Neuronal stem cell (in vitro differentiated cells): ENCODE measurements around the gene CASP7.

Experiments used
- DNase-seq: peaks from one replicate; pipeline ENCODE4 v3.0.0-alpha.2; 2013; ENCODE audit warnings: low spot score
- H2AFZ ChIP-seq: one replicate; pipeline ENCODE4 v1.6.1; 2013; ENCODE audit warnings: mild to moderate bottlenecking, low read length, inconsistent platforms
- H2AK5ac ChIP-seq: 2 replicates; pipeline ENCODE4 v1.6.1; 2013; ENCODE audit warnings: low read depth, mild to moderate bottlenecking, inconsistent platforms, low read length, moderate library complexity, mixed read lengths
- H2BK120ac ChIP-seq: 2 replicates; pipeline ENCODE4 v1.6.1; 2013; ENCODE audit warnings: low read depth, mild to moderate bottlenecking, inconsistent platforms, low read length, moderate library complexity, mixed read lengths
- H2BK12ac ChIP-seq: one replicate; pipeline ENCODE4 v1.6.1; 2013; ENCODE audit warnings: low read length, inconsistent platforms
- H2BK15ac ChIP-seq: 2 replicates; pipeline ENCODE4 v1.6.1; 2013; ENCODE audit warnings: mild to moderate bottlenecking, low read length, inconsistent platforms, mixed read lengths
- H2BK5ac ChIP-seq: one replicate; pipeline ENCODE4 v1.6.1; 2013; ENCODE audit warnings: inconsistent platforms, mild to moderate bottlenecking, low read length, moderate library complexity
- H3K14ac ChIP-seq: one replicate; pipeline ENCODE4 v1.6.1; 2013; ENCODE audit warnings: low read length, inconsistent platforms
- H3K18ac ChIP-seq: 2 replicates; pipeline ENCODE4 v1.6.1; 2013; ENCODE audit warnings: low read length, inconsistent platforms
- H3K23ac ChIP-seq: 2 replicates; pipeline ENCODE4 v1.6.1; 2013; ENCODE audit warnings: low read depth, mild to moderate bottlenecking, mixed read lengths, low read length, inconsistent platforms; ENCODE audit not compliant: poor library complexity
- H3K27ac ChIP-seq: replicated peaks from 3 replicates; pipeline ENCODE4 v1.5.1; 2013; ENCODE audit warnings: low read length, inconsistent platforms
- H3K27me3 ChIP-seq, 3 experiments: 2 replicates each; pipeline ENCODE4 v1.6.1; 2013; ENCODE audit warnings: low read length in 3 of 3, mild to moderate bottlenecking in 2 of 3, inconsistent platforms in 1 of 3, low read depth in 1 of 3, mixed read lengths in 1 of 3, moderate library complexity in 1 of 3; ENCODE audit not compliant: control insufficient read depth in 3 of 3, insufficient read depth in 3 of 3
- H3K36me3 ChIP-seq, 2 donors: replicated peaks in 1 of 2; 2 replicates each; pipeline ENCODE4 v1.6.1; 2013; ENCODE audit warnings: low read length in 2 of 2; ENCODE audit not compliant: control insufficient read depth in 2 of 2, insufficient read depth in 2 of 2
- H3K4ac ChIP-seq: 2 replicates; pipeline ENCODE4 v1.6.1; 2013; ENCODE audit warnings: inconsistent platforms, mild to moderate bottlenecking, low read length, moderate library complexity
- H3K4me1 ChIP-seq, 2 donors: 1 replicate in 1 of 2; 2 replicates in 1 of 2; pipeline ENCODE4 v1.6.1; 2013; ENCODE audit warnings: low read length in 2 of 2, low read depth in 1 of 2; ENCODE audit not compliant: control insufficient read depth in 2 of 2, insufficient read depth in 1 of 2
- H3K4me2 ChIP-seq: one replicate; pipeline ENCODE4 v1.6.1; 2013; ENCODE audit warnings: mild to moderate bottlenecking, low read length, inconsistent platforms; ENCODE audit not compliant: insufficient read depth, poor library complexity, severe bottlenecking
- H3K4me3 ChIP-seq, 2 donors: 2 replicates each; pipeline ENCODE4 v1.5.1; 2013; ENCODE audit warnings: low read length in 2 of 2, mild to moderate bottlenecking in 2 of 2, inconsistent platforms in 1 of 2, moderate library complexity in 1 of 2
- H3K79me1 ChIP-seq: one replicate; pipeline ENCODE4 v1.6.1; 2013; ENCODE audit warnings: low read depth, mild to moderate bottlenecking, inconsistent platforms, low read length, moderate library complexity
- H3K9ac ChIP-seq: one replicate; pipeline ENCODE4 v1.6.1; 2013; ENCODE audit warnings: mild to moderate bottlenecking, low read depth, low read length, inconsistent platforms; ENCODE audit not compliant: poor library complexity
- H3K9me3 ChIP-seq, 2 donors: replicated peaks in 1 of 2; 2 replicates each; pipeline versions ENCODE3 to v1.6.1; 2013; ENCODE audit warnings: low read length in 2 of 2, mild to moderate bottlenecking in 2 of 2, inconsistent platforms in 1 of 2, low read depth in 1 of 2, mixed read lengths in 1 of 2, moderate library complexity in 1 of 2; ENCODE audit not compliant: control insufficient read depth in 2 of 2, insufficient read depth in 1 of 2
- H4K8ac ChIP-seq: one replicate; pipeline ENCODE4 v1.6.1; 2013; ENCODE audit warnings: low read depth, mild to moderate bottlenecking, inconsistent platforms, low read length, moderate library complexity
- H4K91ac ChIP-seq: one replicate; pipeline ENCODE4 v1.6.1; 2013; ENCODE audit warnings: low read length, low read depth, mild to moderate bottlenecking, inconsistent platforms; ENCODE audit not compliant: poor library complexity
- WGBS, 2 donors: extraction: QIAGEN DNeasy Blood & Tissue Kit; methylation state at CpG; one replicate each; pipeline ENCODE4 v1.1.7; 2013; ENCODE audit warnings: missing lambda C conversion rate in 2 of 2, mixed read lengths in 1 of 2; ENCODE audit not compliant: insufficient read length in 2 of 2, insufficient replicate concordance in 1 of 2; ENCODE audit errors: extremely low coverage in 2 of 2; 5-methylcytosine and 5-hydroxymethylcytosine counted together

CASP7 gene

DNA sequence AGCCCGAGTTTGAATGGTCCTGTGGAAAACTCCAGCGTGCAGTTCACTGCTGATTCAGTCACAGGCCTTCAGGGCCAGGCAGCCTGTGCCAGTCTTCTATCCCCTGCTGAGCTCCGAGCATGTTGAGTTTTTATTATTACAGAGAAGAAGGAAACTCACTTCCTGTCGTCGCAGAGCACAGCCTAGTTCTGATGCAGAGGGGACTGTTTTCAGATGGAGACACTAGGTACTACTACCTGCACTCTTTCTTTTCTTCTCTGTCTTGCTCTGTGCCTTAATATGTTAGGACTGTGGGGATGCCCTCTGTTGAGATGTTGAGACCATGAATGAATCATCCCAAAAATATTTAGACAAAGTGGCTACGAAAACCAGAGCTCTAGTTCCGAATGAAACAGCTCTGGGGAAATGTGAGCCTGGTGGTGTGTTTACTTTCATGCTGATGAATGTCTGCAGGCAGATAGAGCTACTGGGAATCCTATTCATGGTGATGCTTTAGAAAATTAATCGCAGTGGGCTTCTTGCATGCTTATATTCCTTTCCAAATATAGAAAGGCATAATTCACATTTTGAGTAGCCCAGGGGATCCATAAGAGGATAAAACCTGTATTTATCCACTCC lies 29.6 kb downstream of the CASP7 start:
- Histone ChIP-seq H3K36me3 (no peaks in the 10 kb centered on the region), H3K23ac (no peak overlapping the region), H3K79me1 (peaks cover 3% of the 10 kb centered on the region), H2BK15ac (no peak overlapping the region), H2BK12ac (no peak overlapping the region), H3K9me3 (peaks cover 0 to 2% of the 10 kb centered on the region in 2 donors), H3K27ac (no peak overlapping the region), H3K4me1 (peaks cover 22 to 24% of the 10 kb centered on the region in 2 donors), H4K91ac (no peak overlapping the region), H3K9ac (no peak overlapping the region), H2AK5ac (no peak overlapping the region), H4K8ac (no peak overlapping the region), H3K18ac (no peak overlapping the region), H2BK5ac (no peak overlapping the region), H3K4me2 (no peak overlapping the region), H3K4ac (no peak overlapping the region), H3K27me3 (no peaks in the 10 kb centered on the region), H3K4me3 (peak overlapping the region in 1 of 2 donors; percentile 13), H3K14ac (no peak overlapping the region), H2BK120ac (no peak overlapping the region), H2AFZ (peak overlapping the region; percentile 66)
- DNase-seq, result no peak
- no CpG with 5 or more reads among the region's 8 CpGs for WGBS, 2 donors

DNA sequence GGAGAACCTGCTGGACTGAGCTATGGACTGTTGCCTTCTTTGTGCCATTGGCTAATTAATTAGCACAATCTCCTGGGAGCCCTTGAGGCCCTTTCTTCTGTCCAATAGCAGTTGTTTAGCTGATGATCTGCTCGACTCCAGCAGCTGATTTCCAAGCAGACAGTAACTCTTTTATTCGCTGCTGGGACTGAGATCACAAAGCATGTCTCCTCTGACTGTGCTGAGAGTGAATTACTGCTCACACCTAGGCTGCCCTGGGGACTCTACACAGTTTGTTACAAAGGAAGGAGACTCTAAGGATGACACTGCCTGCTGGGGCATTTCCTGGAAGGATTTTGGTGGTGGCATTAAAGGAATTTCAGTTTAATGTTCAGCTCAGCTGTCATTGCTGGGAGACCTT lies 31.4 kb downstream of the CASP7 start:
- Histone ChIP-seq H2BK120ac (peak overlapping the region; percentile 77), H3K27ac (peak overlapping the region; percentile 74)
- no CpG with 5 or more reads among the region's 2 CpGs for WGBS, 2 donors

GRCh38 chr10:113712024-113712423 lies 32.3 kb downstream of the CASP7 start:
- H3K23ac ChIP-seq, result no peak overlapping the region
- no peak for DNase-seq
- peaks cover 0 to 2% of the 10 kb centered on the region in 2 donors for H3K9me3 ChIP-seq
- H3K27me3 ChIP-seq, result no peaks in the 10 kb centered on the region
- H2BK15ac ChIP-seq, result no peak overlapping the region
- no peak overlapping the region for H3K18ac ChIP-seq
- H4K8ac ChIP-seq, result no peak overlapping the region
- no CpG with 5 or more reads among the region's 3 CpGs for WGBS, 2 donors
- H2AK5ac ChIP-seq, result no peak overlapping the region
- peaks cover 0 to 2% of the 10 kb centered on the region in 2 donors for H3K36me3 ChIP-seq
- H4K91ac ChIP-seq, result no peak overlapping the region
- no peak overlapping the region for H2BK12ac ChIP-seq
- peaks cover 3% of the 10 kb centered on the region for H3K79me1 ChIP-seq
- no peak overlapping the region for H3K4me2 ChIP-seq
- no peak overlapping the region for H3K14ac ChIP-seq
- no peak overlapping the region for H2AFZ ChIP-seq
- H2BK5ac ChIP-seq, result no peak overlapping the region
- peaks cover 18 to 24% of the 10 kb centered on the region in 2 donors for H3K4me1 ChIP-seq
- H2BK120ac ChIP-seq, result peak overlapping the region; percentile 77
- no peak overlapping the region for H3K4ac ChIP-seq
- H3K9ac ChIP-seq, result no peak overlapping the region
- H3K27ac ChIP-seq, result no peak overlapping the region
- no peak overlapping the region for H3K4me3 ChIP-seq

More for the DNA sequence above, 31.4 kb downstream of the CASP7 start:
- Histone ChIP-seq H3K4ac (no peak overlapping the region), H3K9ac (no peak overlapping the region), H2BK12ac (no peak overlapping the region), H2AFZ (no peak overlapping the region), H3K23ac (no peak overlapping the region), H3K4me1 (peaks cover 18 to 24% of the 10 kb centered on the region in 2 donors), H3K36me3 (peaks cover 0 to 2% of the 10 kb centered on the region in 2 donors), H2BK5ac (no peak overlapping the region), H3K27me3 (no peaks in the 10 kb centered on the region), H3K4me3 (no peak overlapping the region), H3K9me3 (peaks cover 0 to 2% of the 10 kb centered on the region in 2 donors), H2AK5ac (peak overlapping the region; percentile 9), H4K8ac (no peak overlapping the region), H2BK15ac (no peak overlapping the region), H3K14ac (no peak overlapping the region), H4K91ac (no peak overlapping the region), H3K4me2 (no peak overlapping the region), H3K18ac (peak overlapping the region; percentile 36), H3K79me1 (peaks cover 3% of the 10 kb centered on the region)
- DNase-seq, result no peak

DNA sequence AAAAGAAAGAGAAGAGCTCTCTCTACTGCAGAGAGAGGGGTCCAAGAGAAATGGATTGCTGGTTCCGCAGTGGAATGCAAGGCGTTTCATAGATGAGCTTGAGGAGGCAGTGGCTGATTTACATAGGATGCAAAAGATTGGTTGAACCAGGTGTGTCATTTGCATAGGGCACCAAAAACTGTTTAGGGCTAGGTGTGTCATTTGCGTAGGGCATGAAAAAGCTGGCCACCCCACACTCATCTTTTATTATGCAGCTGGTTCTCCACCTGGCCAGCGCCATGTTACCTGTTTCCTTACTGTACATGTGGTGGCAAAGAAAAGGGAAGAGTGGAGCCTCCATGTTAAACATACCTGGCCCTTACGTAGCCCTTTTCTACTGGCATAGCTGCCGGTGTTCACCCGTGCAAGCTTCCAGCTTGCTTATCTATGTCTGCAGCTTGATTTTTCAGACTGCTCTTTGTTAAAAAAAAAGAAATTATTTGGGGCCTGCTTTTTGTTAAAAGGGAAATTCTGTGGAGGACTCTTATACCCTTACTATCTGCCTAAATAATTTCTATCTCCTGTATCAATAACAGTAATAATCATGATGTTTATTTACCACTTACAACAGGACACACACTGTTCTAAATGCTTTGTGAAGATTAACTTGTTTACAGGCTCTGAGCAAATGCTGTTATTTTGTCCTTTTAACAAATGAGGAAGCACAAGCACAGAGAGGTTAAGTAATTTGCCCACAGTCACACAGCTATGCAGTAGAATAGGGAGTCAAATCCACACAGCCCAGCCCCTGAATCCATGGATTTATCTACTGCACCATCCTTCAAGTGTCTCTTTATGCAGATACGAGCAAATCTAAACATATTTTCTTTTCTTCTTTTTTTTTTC lies 33.3 kb downstream of the CASP7 start:
- DNase-seq, result no peak
- WGBS, 2 donors, result no CpG with 5 or more reads among the region's 8 CpGs
- Histone ChIP-seq H3K79me1 (peaks cover 3% of the 10 kb centered on the region), H2BK15ac (no peak overlapping the region), H3K9me3 (peaks cover 2% of the 10 kb centered on the region in 2 donors), H3K4me1 (peaks cover 18 to 24% of the 10 kb centered on the region in 2 donors), H3K9ac (no peak overlapping the region), H3K27me3 (no peaks in the 10 kb centered on the region), H3K36me3 (peaks cover 0 to 2% of the 10 kb centered on the region in 2 donors), H3K23ac (no peak overlapping the region), H3K4ac (no peak overlapping the region), H3K27ac (no peak overlapping the region), H3K14ac (no peak overlapping the region), H3K4me2 (no peak overlapping the region), H4K8ac (no peak overlapping the region), H2BK120ac (no peak overlapping the region), H2BK5ac (no peak overlapping the region), H2BK12ac (no peak overlapping the region), H3K4me3 (no peak overlapping the region), H3K18ac (no peak overlapping the region), H2AFZ (no peak overlapping the region), H2AK5ac (no peak overlapping the region), H4K91ac (no peak overlapping the region)
